ENCODE data around the gene RASGRF2.

The RASGRF2 gene

GRCh38 chr5:81225463-81225862, 265.3 kb downstream of the RASGRF2 start:
- no peak overlapping the region for H3K27ac ChIP-seq (ENCODE audit: insufficient read depth, low read length, poor library complexity, severe bottlenecking)
- DNase-seq: no peak
- no peaks in the 10 kb centered on the region for H3K36me3 ChIP-seq (ENCODE audit: control insufficient read depth, insufficient read depth, low read length)
- H3K4me1 ChIP-seq (ENCODE audit: control insufficient read depth, insufficient read depth, low read length, poor library complexity, severe bottlenecking): no peaks in the 10 kb centered on the region
- no peak overlapping the region for H3K4me3 ChIP-seq (ENCODE audit: insufficient read depth, low read depth, low read length, poor library complexity, severe bottlenecking)
- H3K9me3 ChIP-seq (ENCODE audit: control insufficient read depth, low read length): no peaks in the 10 kb centered on the region
- no peaks in the 10 kb centered on the region for H3K27me3 ChIP-seq (replicated peaks; ENCODE audit: control insufficient read depth, insufficient read depth, low read length, poor library complexity, severe bottlenecking)

GRCh38 chr5:81226286-81226685, 266.1 kb downstream of the RASGRF2 start:
- Histone ChIP-seq H3K36me3 (ENCODE audit: control insufficient read depth, insufficient read depth, low read length) (no peaks in the 10 kb centered on the region), H3K4me1 (ENCODE audit: control insufficient read depth, insufficient read depth, low read length, poor library complexity, severe bottlenecking) (no peaks in the 10 kb centered on the region), H3K9me3 (ENCODE audit: control insufficient read depth, low read length) (no peaks in the 10 kb centered on the region), H3K27me3 (replicated peaks; ENCODE audit: control insufficient read depth, insufficient read depth, low read length, poor library complexity, severe bottlenecking) (no peaks in the 10 kb centered on the region), H3K4me3 (ENCODE audit: insufficient read depth, low read depth, low read length, poor library complexity, severe bottlenecking) (no peak overlapping the region), H3K27ac (ENCODE audit: insufficient read depth, low read length, poor library complexity, severe bottlenecking) (no peak overlapping the region)
- DNase-seq: no peak

- Histone ChIP-seq H3K4me3 (ENCODE audit: insufficient read depth, low read depth, low read length, poor library complexity, severe bottlenecking) (no peak overlapping the region), H3K9me3 (ENCODE audit: control insufficient read depth, low read length) (no peaks in the 10 kb centered on the region), H3K27ac (ENCODE audit: insufficient read depth, low read length, poor library complexity, severe bottlenecking) (no peak overlapping the region), H3K27me3 (replicated peaks; ENCODE audit: control insufficient read depth, insufficient read depth, low read length, poor library complexity, severe bottlenecking) (no peaks in the 10 kb centered on the region), H3K4me1 (ENCODE audit: control insufficient read depth, insufficient read depth, low read length, poor library complexity, severe bottlenecking) (no peaks in the 10 kb centered on the region), H3K36me3 (ENCODE audit: control insufficient read depth, insufficient read depth, low read length) (no peaks in the 10 kb centered on the region)
- no peak for DNase-seq
Observed at GRCh38 chr5:81226949-81227348, 266.8 kb downstream of the RASGRF2 start.

- Histone ChIP-seq H3K27me3 (replicated peaks; ENCODE audit: control insufficient read depth, insufficient read depth, low read length, poor library complexity, severe bottlenecking) (no peaks in the 10 kb centered on the region), H3K9me3 (ENCODE audit: control insufficient read depth, low read length) (no peaks in the 10 kb centered on the region), H3K4me1 (ENCODE audit: control insufficient read depth, insufficient read depth, low read length, poor library complexity, severe bottlenecking) (no peaks in the 10 kb centered on the region), H3K4me3 (ENCODE audit: insufficient read depth, low read depth, low read length, poor library complexity, severe bottlenecking) (no peak overlapping the region), H3K36me3 (ENCODE audit: control insufficient read depth, insufficient read depth, low read length) (no peaks in the 10 kb centered on the region), H3K27ac (ENCODE audit: insufficient read depth, low read length, poor library complexity, severe bottlenecking) (no peak overlapping the region)
- no peak for DNase-seq
Observed at GRCh38 chr5:81228084-81228483, 267.9 kb downstream of the RASGRF2 start.

- Histone ChIP-seq H3K4me3 (ENCODE audit: insufficient read depth, low read depth, low read length, poor library complexity, severe bottlenecking) (no peak overlapping the region), H3K9me3 (ENCODE audit: control insufficient read depth, low read length) (no peaks in the 10 kb centered on the region), H3K36me3 (ENCODE audit: control insufficient read depth, insufficient read depth, low read length) (no peaks in the 10 kb centered on the region), H3K4me1 (ENCODE audit: control insufficient read depth, insufficient read depth, low read length, poor library complexity, severe bottlenecking) (peaks cover 12% of the 10 kb centered on the region), H3K27me3 (replicated peaks; ENCODE audit: control insufficient read depth, insufficient read depth, low read length, poor library complexity, severe bottlenecking) (no peaks in the 10 kb centered on the region), H3K27ac (ENCODE audit: insufficient read depth, low read length, poor library complexity, severe bottlenecking) (no peak overlapping the region)
- no peak for DNase-seq
Observed at GRCh38 chr5:81230416-81230815, 270.3 kb downstream of the RASGRF2 start.

GRCh38 chr5:81232464-81233079, 272.4 kb downstream of the RASGRF2 start:
- Histone ChIP-seq H3K27me3 (replicated peaks; ENCODE audit: control insufficient read depth, insufficient read depth, low read length, poor library complexity, severe bottlenecking) (no peaks in the 10 kb centered on the region), H3K4me3 (ENCODE audit: insufficient read depth, low read depth, low read length, poor library complexity, severe bottlenecking) (no peak overlapping the region), H3K36me3 (ENCODE audit: control insufficient read depth, insufficient read depth, low read length) (no peaks in the 10 kb centered on the region), H3K27ac (ENCODE audit: insufficient read depth, low read length, poor library complexity, severe bottlenecking) (no peak overlapping the region), H3K9me3 (ENCODE audit: control insufficient read depth, low read length) (no peaks in the 10 kb centered on the region), H3K4me1 (ENCODE audit: control insufficient read depth, insufficient read depth, low read length, poor library complexity, severe bottlenecking) (peaks cover 12% of the 10 kb centered on the region)
- no peak for DNase-seq

GRCh38 chr5:81233080-81233634, 273.0 kb downstream of the RASGRF2 start, which contains the start of gene CKMT2:
Gene CKMT2 (plus strand): TSS chr5:81233322. CDS start chr5:81251133, 17,811 bp downstream.
- H3K27me3 ChIP-seq (replicated peaks; ENCODE audit: control insufficient read depth, insufficient read depth, low read length, poor library complexity, severe bottlenecking): no peaks in the 10 kb centered on the region
- DNase-seq: no peak
- H3K4me1 ChIP-seq (ENCODE audit: control insufficient read depth, insufficient read depth, low read length, poor library complexity, severe bottlenecking): peaks cover 12% of the 10 kb centered on the region
- no peak within 1 kb of the TSS for H3K4me3 ChIP-seq (ENCODE audit: insufficient read depth, low read depth, low read length, poor library complexity, severe bottlenecking)
- H3K9me3 ChIP-seq (ENCODE audit: control insufficient read depth, low read length): no peaks in the 10 kb centered on the region
- no peaks in the 10 kb centered on the region for H3K36me3 ChIP-seq (ENCODE audit: control insufficient read depth, insufficient read depth, low read length)
- no peak within 1 kb of the TSS for H3K27ac ChIP-seq (ENCODE audit: insufficient read depth, low read length, poor library complexity, severe bottlenecking)

GRCh38 chr5:81234299-81234698, 274.1 kb downstream of the RASGRF2 start:
- no peak overlapping the region for H3K27ac ChIP-seq (ENCODE audit: insufficient read depth, low read length, poor library complexity, severe bottlenecking)
- H3K9me3 ChIP-seq (ENCODE audit: control insufficient read depth, low read length): no peaks in the 10 kb centered on the region
- no peaks in the 10 kb centered on the region for H3K36me3 ChIP-seq (ENCODE audit: control insufficient read depth, insufficient read depth, low read length)
- no peaks in the 10 kb centered on the region for H3K27me3 ChIP-seq (replicated peaks; ENCODE audit: control insufficient read depth, insufficient read depth, low read length, poor library complexity, severe bottlenecking)
- H3K4me1 ChIP-seq (ENCODE audit: control insufficient read depth, insufficient read depth, low read length, poor library complexity, severe bottlenecking): peaks cover 12% of the 10 kb centered on the region
- no peak for DNase-seq
- no peak overlapping the region for H3K4me3 ChIP-seq (ENCODE audit: insufficient read depth, low read depth, low read length, poor library complexity, severe bottlenecking)

GRCh38 chr5:81234801-81235200, 274.6 kb downstream of the RASGRF2 start:
- no peak for DNase-seq
- Histone ChIP-seq H3K27ac (ENCODE audit: insufficient read depth, low read length, poor library complexity, severe bottlenecking) (no peak overlapping the region), H3K9me3 (ENCODE audit: control insufficient read depth, low read length) (no peaks in the 10 kb centered on the region), H3K36me3 (ENCODE audit: control insufficient read depth, insufficient read depth, low read length) (no peaks in the 10 kb centered on the region), H3K27me3 (replicated peaks; ENCODE audit: control insufficient read depth, insufficient read depth, low read length, poor library complexity, severe bottlenecking) (no peaks in the 10 kb centered on the region), H3K4me3 (ENCODE audit: insufficient read depth, low read depth, low read length, poor library complexity, severe bottlenecking) (no peak overlapping the region), H3K4me1 (ENCODE audit: control insufficient read depth, insufficient read depth, low read length, poor library complexity, severe bottlenecking) (peaks cover 12% of the 10 kb centered on the region)

- Histone ChIP-seq H3K27ac (ENCODE audit: insufficient read depth, low read length, poor library complexity, severe bottlenecking) (no peak overlapping the region), H3K4me1 (ENCODE audit: control insufficient read depth, insufficient read depth, low read length, poor library complexity, severe bottlenecking) (peaks cover 12% of the 10 kb centered on the region), H3K9me3 (ENCODE audit: control insufficient read depth, low read length) (no peaks in the 10 kb centered on the region), H3K4me3 (ENCODE audit: insufficient read depth, low read depth, low read length, poor library complexity, severe bottlenecking) (no peak overlapping the region), H3K36me3 (ENCODE audit: control insufficient read depth, insufficient read depth, low read length) (no peaks in the 10 kb centered on the region), H3K27me3 (replicated peaks; ENCODE audit: control insufficient read depth, insufficient read depth, low read length, poor library complexity, severe bottlenecking) (no peaks in the 10 kb centered on the region)
- DNase-seq: no peak
Observed at GRCh38 chr5:81235287-81236072, 275.3 kb downstream of the RASGRF2 start.

Measured in effector memory CD4-positive, alpha-beta T cell (primary cell).